Measurements from ENCODE around the gene TBC1D1.

- no peak for TF ChIP-seq POLR2AphosphoS5 (IDR thresholded peaks at IDR 0.05; ENCODE audit: insufficient read depth in 1 of 2, low read depth in 1 of 2)
- no peak for TF ChIP-seq CTCF (IDR thresholded peaks at IDR 0.05)
Measured at GRCh38 chr4:38089961-38090360, 199.1 kb downstream of the TBC1D1 start.

Data from vagina (tissue), 2 donors.